ENCODE data around the gene SLC2A4RG.

SLC2A4RG gene

GRCh38 chr20:63700199-63701050 lies 39.2 kb upstream of the SLC2A4RG start:
- no peak for DNase-seq

DNA sequence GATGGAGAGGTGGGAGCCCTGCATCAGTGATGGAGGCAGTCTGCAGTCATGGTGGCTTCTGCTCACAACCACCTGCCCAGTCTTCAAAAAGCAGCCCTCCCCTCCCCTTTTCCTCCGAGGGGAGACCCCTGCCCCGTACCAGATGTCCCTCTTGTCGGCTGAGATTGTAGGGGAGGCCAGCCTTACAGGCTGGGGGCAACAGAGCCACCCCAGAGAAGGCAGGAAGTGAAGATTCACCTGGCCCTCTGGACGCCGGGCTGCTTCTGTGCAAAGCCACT lies 38.6 kb upstream of the SLC2A4RG start:
- no peak for DNase-seq

GRCh38 chr20:63701329-63702035 lies 38.1 kb upstream of the SLC2A4RG start:
- DNase-seq = no peak

- DNase-seq = no peak
Measured at GRCh38 chr20:63702036-63702665, 37.4 kb upstream of the SLC2A4RG start.

- DNase-seq = no peak
Measured at GRCh38 chr20:63702751-63703470, 36.7 kb upstream of the SLC2A4RG start.

- no peak for DNase-seq
Measured at GRCh38 chr20:63703471-63703975, 36.1 kb upstream of the SLC2A4RG start.

GRCh38 chr20:63703976-63704748 lies 35.4 kb upstream of the SLC2A4RG start:
- no peak for DNase-seq

GRCh38 chr20:63704749-63705117 lies 34.8 kb upstream of the SLC2A4RG start:
- DNase-seq = no peak

GRCh38 chr20:63705232-63706026 lies 34.1 kb upstream of the SLC2A4RG start:
- no peak for DNase-seq

GRCh38 chr20:63706027-63706695 lies 33.4 kb upstream of the SLC2A4RG start:
- no peak for DNase-seq

DNA sequence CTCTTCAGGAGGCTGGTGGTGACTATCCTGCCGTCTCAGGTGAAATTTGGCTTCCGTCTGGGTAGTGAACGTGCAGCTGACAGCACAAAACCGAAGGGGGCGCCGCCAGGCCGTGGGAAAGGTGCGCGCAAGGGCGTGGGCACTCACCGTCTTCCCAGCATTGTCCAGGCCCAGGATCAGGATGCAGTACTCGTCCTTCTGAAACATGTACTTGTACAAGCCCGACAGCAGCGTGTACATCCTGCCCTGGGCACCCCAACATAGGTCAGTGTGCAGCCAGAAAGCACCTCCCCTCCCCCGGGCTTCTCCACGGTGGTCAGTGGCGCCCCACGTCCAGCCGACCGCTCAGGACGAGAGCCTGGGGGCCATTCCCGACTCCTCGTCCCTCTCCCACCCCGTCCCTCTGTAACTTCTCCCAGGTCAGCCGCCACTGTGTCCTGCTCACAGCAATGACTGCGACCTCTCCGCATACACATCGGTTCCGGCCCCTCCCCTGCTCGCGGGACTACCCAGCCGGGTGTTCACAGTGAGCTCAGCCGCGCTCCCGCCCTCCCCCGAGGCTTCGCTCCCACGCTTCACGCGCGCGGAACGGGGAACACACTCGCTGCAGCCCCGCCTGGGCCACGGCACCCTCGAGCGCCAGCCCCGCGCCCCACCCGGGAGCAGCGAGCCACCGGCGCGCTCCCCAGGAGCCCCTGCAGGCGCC lies 32.6 kb upstream of the SLC2A4RG start:
- peak; percentile 43 to 68 for DNase-seq

- DNase-seq = peak; percentile 84 to 91
Measured at GRCh38 chr20:63707558-63708300, 31.8 kb upstream of the SLC2A4RG start, which contains the start of the genes ARFRP1 and ZGPAT. Gene ARFRP1 (minus strand): TSS chr20:63707976. CDS start chr20:63707091, 885 bp downstream. Gene ZGPAT (plus strand): TSS chr20:63708039. CDS start chr20:63708581, 542 bp downstream.

DNA sequence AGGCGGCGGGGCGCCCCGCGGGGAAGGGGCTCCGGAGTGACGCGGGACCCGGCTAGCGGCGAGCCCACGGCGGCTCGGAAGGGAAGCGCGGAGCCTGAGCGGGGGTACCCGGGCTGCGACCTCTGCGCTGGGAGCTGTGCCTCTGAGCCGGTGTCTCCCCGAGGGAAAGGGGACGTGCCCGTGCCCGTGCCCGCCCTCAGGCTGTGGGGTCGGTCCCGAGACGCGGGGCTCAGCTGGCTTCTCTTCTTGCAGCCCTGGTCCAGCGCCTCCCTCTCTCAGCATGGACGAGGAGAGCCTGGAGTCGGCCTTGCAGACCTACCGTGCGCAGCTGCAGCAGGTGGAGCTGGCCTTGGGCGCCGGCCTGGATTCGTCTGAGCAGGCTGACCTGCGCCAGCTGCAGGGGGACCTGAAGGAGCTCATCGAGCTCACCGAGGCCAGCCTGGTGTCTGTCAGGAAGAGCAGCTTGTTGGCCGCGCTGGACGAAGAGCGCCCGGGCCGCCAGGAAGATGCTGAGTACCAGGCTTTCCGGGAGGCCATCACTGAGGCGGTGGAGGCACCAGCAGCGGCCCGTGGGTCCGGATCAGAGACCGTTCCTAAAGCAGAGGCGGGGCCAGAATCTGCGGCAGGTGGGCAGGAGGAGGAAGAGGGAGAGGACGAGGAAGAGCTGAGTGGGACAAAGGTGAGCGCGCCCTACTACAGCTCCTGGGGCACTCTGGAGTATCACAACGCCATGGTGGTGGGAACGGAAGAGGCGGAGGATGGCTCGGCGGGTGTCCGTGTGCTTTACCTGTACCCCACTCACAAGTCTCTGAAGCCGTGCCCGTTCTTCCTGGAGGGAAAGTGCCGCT lies 31.1 kb upstream of the SLC2A4RG start:
- no peak for DNase-seq

GRCh38 chr20:63709149-63709527 lies 30.4 kb upstream of the SLC2A4RG start:
- DNase-seq = no peak

GRCh38 chr20:63711085-63711645 lies 28.4 kb upstream of the SLC2A4RG start:
- no peak for DNase-seq

GRCh38 chr20:63712191-63712590 lies 27.4 kb upstream of the SLC2A4RG start:
- DNase-seq = no peak

GRCh38 chr20:63714858-63715257 lies 24.7 kb upstream of the SLC2A4RG start:
- no peak for DNase-seq

- DNase-seq = no peak
Measured at GRCh38 chr20:63718996-63719395, 20.6 kb upstream of the SLC2A4RG start.
